MM.1S (cell line): Measurements from ENCODE around the gene CACNA1D.

ENCODE experiments used
- CTCF ChIP-seq: fragments of 300-600 bp; sonication (generic); IDR thresholded peaks from 2 replicates; pipeline ENCODE4 v1.5.1; 2016; ENCODE audit warnings: antibody characterized with exemption, low read length, mixed read lengths
- EZH2phosphoT487 ChIP-seq: fragments of 300-600 bp; sonication (generic); IDR thresholded peaks from 2 replicates; pipeline ENCODE4 v1.6.1; 2018; ENCODE audit warnings: antibody characterized with exemption, low read length

- TF ChIP-seq CTCF (no peak), EZH2phosphoT487 (no peak)
These were observed 39.1 kb downstream of the CACNA1D start for GRCh38 chr3:53533472-53533871.
